IMR-90 (cell line): ENCODE measurements around the gene ARPP21. TPM values are rescaled to one million over a fixed set of nuclear protein-coding genes. Genes with fewer than 3 reads are reported as not detected.
A peak's percentile ranks its signal among the peaks of the same experiment; 100 is the strongest.

ENCODE experiments used
- ATAC-seq: fragments of 200-7000 bp; cut with Tn5 transposase; 2 replicates; pipeline ENCODE4 v1.9.1; 2020; ENCODE audit warnings: low read depth, mild to moderate bottlenecking, moderate library complexity
- BruUV-seq: library from RNA; stranded (reverse); fragments of 400-500 nt; replicated peaks from 2 replicates; lab custom pipeline; 2021; lab: Mats Ljungman, UMichigan
- CTCF ChIA-PET: fragments of 300-600 bp; formaldehyde crosslinking; extraction: SDS; loops from one replicate; lab custom pipeline; 2021; ENCODE audit warnings: antibody characterized with exemption; lab: Yijun Ruan, JAX
- POLR2A ChIA-PET: fragments of 300-600 bp; sonication (Branson Sonifier 250); formaldehyde crosslinking; loops from one replicate; lab custom pipeline; 2022; ENCODE audit warnings: antibody characterized with exemption; ENCODE audit not compliant: unreplicated experiment; lab: Charles Lee
- DNase-seq: peaks from one replicate; pipeline ENCODE4 v3.0.0; 2013
- H2AFZ ChIP-seq: replicated peaks from 2 replicates; pipeline ENCODE3; 2013; ENCODE audit warnings: low read length, mild to moderate bottlenecking; ENCODE audit not compliant: poor library complexity
- H2AK5ac ChIP-seq: 2 replicates; pipeline ENCODE4 v1.6.1; 2013; ENCODE audit warnings: low read depth, low read length, inconsistent platforms
- H2AK9ac ChIP-seq: replicated peaks from 2 replicates; pipeline ENCODE3; 2013; ENCODE audit warnings: mild to moderate bottlenecking, low read depth, low read length, moderate library complexity; ENCODE audit not compliant: poor library complexity
- H2BK120ac ChIP-seq: 2 replicates; pipeline ENCODE4 v1.6.1; 2013; ENCODE audit warnings: low read depth, low read length, inconsistent platforms
- H2BK15ac ChIP-seq: 3 replicates; pipeline ENCODE4 v1.6.1; 2013; ENCODE audit warnings: low read depth, low read length, inconsistent platforms
- H2BK20ac ChIP-seq: 2 replicates; pipeline ENCODE4 v1.6.1; 2013; ENCODE audit warnings: low read depth, mild to moderate bottlenecking, inconsistent platforms, low read length, moderate library complexity
- H2BK5ac ChIP-seq: 2 replicates; pipeline ENCODE4 v1.6.1; 2013; ENCODE audit warnings: mild to moderate bottlenecking, low read depth, low read length, inconsistent platforms; ENCODE audit not compliant: poor library complexity, severe bottlenecking
- H3K14ac ChIP-seq: replicated peaks from 2 replicates; pipeline ENCODE4 v1.6.1; 2013; ENCODE audit warnings: low read depth, low read length, inconsistent platforms
- H3K18ac ChIP-seq: 2 replicates; pipeline ENCODE4 v1.6.1; 2013; ENCODE audit warnings: low read depth, low read length, control low read depth
- H3K23ac ChIP-seq: 2 replicates; pipeline ENCODE4 v1.6.1; 2013; ENCODE audit warnings: low read depth, low read length, inconsistent platforms
- H3K27ac ChIP-seq: 2 replicates; pipeline ENCODE4 v1.5.1; 2013; ENCODE audit warnings: mild to moderate bottlenecking, control low read depth, low read length; ENCODE audit not compliant: insufficient read depth
- H3K27me3 ChIP-seq: 2 replicates; pipeline ENCODE4 v1.6.1; 2013; ENCODE audit warnings: low read length; ENCODE audit not compliant: control insufficient read depth, insufficient read depth
- H3K36me3 ChIP-seq: 2 replicates; pipeline ENCODE4 v1.6.1; 2013; ENCODE audit warnings: low read length, mixed read lengths; ENCODE audit not compliant: control insufficient read depth, insufficient read depth
- H3K4ac ChIP-seq: 2 replicates; pipeline ENCODE4 v1.6.1; 2013; ENCODE audit warnings: low read depth, low read length, inconsistent platforms
- H3K4me1 ChIP-seq: 2 replicates; pipeline ENCODE4 v1.6.1; 2013; ENCODE audit warnings: low read length, mixed read lengths; ENCODE audit not compliant: control insufficient read depth, insufficient read depth
- H3K4me2 ChIP-seq: 2 replicates; pipeline ENCODE4 v1.6.1; 2013; ENCODE audit warnings: low read depth, mild to moderate bottlenecking, control low read depth, low read length, moderate library complexity
- H3K4me3 ChIP-seq: 2 replicates; pipeline ENCODE4 v1.5.1; 2013; ENCODE audit warnings: low read depth, mild to moderate bottlenecking, control low read depth, low read length, moderate library complexity; ENCODE audit not compliant: insufficient read depth
- H3K56ac ChIP-seq: 2 replicates; pipeline ENCODE4 v1.6.1; 2013; ENCODE audit warnings: low read length, inconsistent platforms; ENCODE audit not compliant: insufficient read depth; ENCODE audit errors: extremely low read depth
- H3K79me1 ChIP-seq, 2 experiments: 2 replicates each; pipeline ENCODE4 v1.6.1; 2013; ENCODE audit warnings: low read length in 2 of 2, inconsistent platforms in 1 of 2, low read depth in 1 of 2
- H3K9ac ChIP-seq: 2 replicates; pipeline ENCODE4 v1.6.1; 2013; ENCODE audit warnings: low read depth, low read length, control low read depth
- H3K9me1 ChIP-seq: 2 replicates; pipeline ENCODE4 v1.6.1; 2013; ENCODE audit warnings: low read length, inconsistent platforms; ENCODE audit not compliant: insufficient read depth
- H3K9me3 ChIP-seq: 2 replicates; pipeline ENCODE4 v1.6.1; 2013; ENCODE audit warnings: low read length; ENCODE audit not compliant: control insufficient read depth, insufficient read depth
- H4K20me1 ChIP-seq: 2 replicates; pipeline ENCODE4 v1.6.1; 2013; ENCODE audit warnings: low read length, inconsistent platforms; ENCODE audit not compliant: insufficient read depth
- H4K5ac ChIP-seq: 2 replicates; pipeline ENCODE4 v1.6.1; 2013; ENCODE audit warnings: mild to moderate bottlenecking, low read depth, low read length, control low read depth
- H4K8ac ChIP-seq, 2 experiments: 2 replicates each; pipeline ENCODE4 v1.6.1; 2013; ENCODE audit warnings: low read depth in 2 of 2, low read length in 2 of 2, control low read depth in 1 of 2, inconsistent platforms in 1 of 2
- H4K91ac ChIP-seq: 2 replicates; pipeline ENCODE4 v1.6.1; 2013; ENCODE audit warnings: low read depth, low read length, inconsistent platforms; ENCODE audit not compliant: insufficient read depth
- CHD1 ChIP-seq: IDR thresholded peaks from 2 replicates; pipeline ENCODE4 v1.6.1; 2012; ENCODE audit warnings: low read depth, low read length, improper control_type of control experiment
- FOS ChIP-seq: fragments of 150-350 bp; IDR thresholded peaks from 2 replicates; pipeline ENCODE4 v1.6.1; 2016; ENCODE audit warnings: low read depth, low read length
- POLR2A ChIP-seq: IDR thresholded peaks from 2 replicates; pipeline ENCODE4 v1.6.1; 2012; ENCODE audit warnings: mild to moderate bottlenecking, low read depth, low read length
- WGBS, 2 experiments: methylation state at CpG; one replicate each; pipeline versions ENCODE4 v1.1.5 to v1.1.7; 2013; ENCODE audit warnings: missing lambda C conversion rate in 2 of 2; ENCODE audit not compliant: insufficient read length in 1 of 2; ENCODE audit errors: extremely low coverage in 2 of 2; 5-methylcytosine and 5-hydroxymethylcytosine counted together
- dilution Hi-C: fragments of 300-500 bp; cut with HindIII; formaldehyde crosslinking; loops from one replicate; pipeline ENCODE4 v1.14.3; 2018; ENCODE audit warnings: low sequenced_read_pairs; ENCODE audit not compliant: unreplicated experiment
- in situ Hi-C: fragments of 300-500 bp; cut with MboI; formaldehyde crosslinking; loops from 3 replicates; pipeline ENCODE4 v1.14.3; 2019; ENCODE audit warnings: low sequenced_read_pairs, inconsistent platforms, mixed read lengths
- intact Hi-C: fragments of 100-400 bp; cut with micrococcal nuclease; formaldehyde crosslinking; loops from 2 replicates; pipeline ENCODE4 v1.10.0; 2022
- polyA plus RNA-seq, 3 experiments: library from polyadenylated mRNA; depleted of rRNA; stranded (reverse); fragments of >200 nt; gene quantifications; 2 replicates each; pipeline ENCODE4 v1.2.3, GENCODE V29; 2012; ENCODE audit warnings: low replicate concordance in 1 of 3
- total RNA-seq: library from RNA; depleted of rRNA; stranded (reverse); fragments of >200 nt; gene quantifications from 2 replicates; pipeline ENCODE4 v1.2.3, GENCODE V29; 2012

ARPP21 gene
- total and polyA plus RNA-seq, 2 of the 4 experiments (the other 2 are of a cell fraction) = not detected

GRCh38 chr3:35707904-35708303 is 68.6 kb downstream of the ARPP21 start:
- WGBS, 2 experiments = no CpG with 5 or more reads among the region's 3 CpGs
- no peak overlapping the region for H4K91ac ChIP-seq
- peak; percentile 0 for DNase-seq

More at GRCh38 chr3:35707904-35708303, 68.6 kb downstream of the ARPP21 start:
- POLR2A ChIA-PET = no interaction called here
- Histone ChIP-seq H2BK15ac (no peak overlapping the region), H3K56ac (no peak overlapping the region), H3K23ac (no peak overlapping the region), H2BK5ac (no peak overlapping the region), H3K14ac (no peak overlapping the region), H4K5ac (no peak overlapping the region), H3K36me3 (no peaks in the 10 kb centered on the region), H3K18ac (no peak overlapping the region), H3K9me1 (no peaks in the 10 kb centered on the region), H3K9ac (no peak overlapping the region), H4K8ac (no peak overlapping the region), H4K20me1 (no peaks in the 10 kb centered on the region), H3K4me2 (no peak overlapping the region), H3K4ac (no peak overlapping the region), H2BK120ac (no peak overlapping the region), H3K9me3 (0 out of 2 replicates have a peak, but pooled peaks cover 2% of the 10 kb centered on the region), H2AFZ (no peak overlapping the region), H3K27me3 (no peaks in the 10 kb centered on the region), H2AK9ac (no peak overlapping the region), H2AK5ac (no peak overlapping the region), H3K79me1 (no peaks in the 10 kb centered on the region), H3K4me3 (no peak overlapping the region), H3K27ac (no peak overlapping the region), H2BK20ac (no peak overlapping the region), H3K4me1 (no peaks in the 10 kb centered on the region)
- CTCF ChIA-PET = no interaction called here
- in situ Hi-C loops = no loop called here
- intact Hi-C loops = no loop called here
- no TSS peak for BruUV-seq
- ATAC-seq = no peak
- TF ChIP-seq CHD1 (no peak), FOS (no peak), POLR2A (no peak)
- dilution Hi-C loops = no loop called here
